ENCODE data around the gene DVL2. TPM values are rescaled to one million over a fixed set of nuclear protein-coding genes. Genes with fewer than 3 reads are reported as not detected.

Gene DVL2
- total and polyA plus RNA-seq, 12 donors = 11.8 to 87.2 (median 44.4) TPM

DNA sequence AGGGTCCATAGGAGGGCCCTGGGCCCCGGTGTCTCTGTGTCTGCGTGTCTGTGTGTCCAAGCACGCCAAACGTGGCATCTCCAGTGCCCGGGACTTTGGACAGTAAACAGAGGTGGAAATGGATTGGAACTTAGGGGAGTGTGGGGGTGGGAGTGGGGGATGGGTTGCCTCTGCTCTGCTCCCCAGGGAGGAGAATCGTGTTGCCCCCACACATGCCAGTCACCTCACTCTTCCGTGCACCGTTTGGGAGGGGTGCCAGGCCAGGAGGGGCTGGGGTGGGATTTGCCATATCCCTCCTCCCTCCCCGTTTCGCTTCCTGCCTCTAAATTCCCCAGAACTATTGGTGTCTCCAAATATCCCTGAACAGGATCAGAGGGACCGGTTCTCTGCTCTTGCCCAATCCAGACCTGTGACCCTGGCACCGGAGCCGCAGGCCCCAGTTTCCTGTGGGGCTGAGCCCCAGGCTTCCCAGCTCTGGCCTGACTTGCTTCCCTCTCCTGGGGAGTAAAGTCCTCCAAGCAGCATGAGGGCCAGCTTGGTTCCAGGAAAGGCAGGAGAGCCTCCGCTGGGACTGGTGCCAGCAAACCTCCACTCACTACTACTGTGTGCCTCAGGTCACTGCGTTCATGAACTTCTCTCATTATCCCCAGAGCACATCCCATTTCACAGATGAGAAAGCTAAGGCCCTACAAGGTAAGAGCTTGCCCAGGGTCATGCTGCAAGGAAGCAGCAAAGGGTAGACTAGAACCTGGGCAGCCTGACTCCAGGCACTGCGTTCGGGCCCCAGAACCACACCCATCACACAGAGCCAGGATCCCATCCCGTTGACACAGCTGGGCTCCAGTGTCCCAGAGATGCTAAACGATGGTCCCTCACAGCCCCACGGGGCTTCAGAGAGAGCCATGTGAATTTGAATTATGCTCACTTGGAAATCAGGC, 54.7 kb downstream of the DVL2 start, which contains the start of gene ASGR1:
ASGR1 (minus strand) TSS at position 54 of the 938 bp plus-strand sequence. CDS start 807 bp downstream, outside the sequence.
- peaks cover 10% of the 10 kb centered on the region for H3K27me3 ChIP-seq
- H3K4me3 ChIP-seq = no peak within 1 kb of the TSS
- TF ChIP-seq, protein P1, sequence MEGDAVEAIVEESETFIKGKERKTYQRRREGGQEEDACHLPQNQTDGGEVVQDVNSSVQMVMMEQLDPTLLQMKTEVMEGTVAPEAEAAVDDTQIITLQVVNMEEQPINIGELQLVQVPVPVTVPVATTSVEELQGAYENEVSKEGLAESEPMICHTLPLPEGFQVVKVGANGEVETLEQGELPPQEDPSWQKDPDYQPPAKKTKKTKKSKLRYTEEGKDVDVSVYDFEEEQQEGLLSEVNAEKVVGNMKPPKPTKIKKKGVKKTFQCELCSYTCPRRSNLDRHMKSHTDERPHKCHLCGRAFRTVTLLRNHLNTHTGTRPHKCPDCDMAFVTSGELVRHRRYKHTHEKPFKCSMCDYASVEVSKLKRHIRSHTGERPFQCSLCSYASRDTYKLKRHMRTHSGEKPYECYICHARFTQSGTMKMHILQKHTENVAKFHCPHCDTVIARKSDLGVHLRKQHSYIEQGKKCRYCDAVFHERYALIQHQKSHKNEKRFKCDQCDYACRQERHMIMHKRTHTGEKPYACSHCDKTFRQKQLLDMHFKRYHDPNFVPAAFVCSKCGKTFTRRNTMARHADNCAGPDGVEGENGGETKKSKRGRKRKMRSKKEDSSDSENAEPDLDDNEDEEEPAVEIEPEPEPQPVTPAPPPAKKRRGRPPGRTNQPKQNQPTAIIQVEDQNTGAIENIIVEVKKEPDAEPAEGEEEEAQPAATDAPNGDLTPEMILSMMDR (IDR thresholded peaks at IDR 0.05) = no peak
- TF ChIP-seq POLR2A (IDR thresholded peaks at IDR 0.05) = no peak
- H3K36me3 ChIP-seq (replicated peaks in 1 of 2) = no peaks in the 10 kb centered on the region
- no peaks in the 10 kb centered on the region for H3K9me3 ChIP-seq (replicated peaks in 1 of 3)
- 58 to 65% (median 63%) methylated on average over 16 to 20 of the region's 20 CpGs for WGBS, 4 donors
- H3K27ac ChIP-seq = no peak within 1 kb of the TSS
- intact Hi-C loops (cut with DNase I) = no loop called here
- peaks cover 6 to 22% of the 10 kb centered on the region in 2 donors for H3K4me1 ChIP-seq (replicated peaks in 1 of 2)
- DNase-seq = no peak

DNA sequence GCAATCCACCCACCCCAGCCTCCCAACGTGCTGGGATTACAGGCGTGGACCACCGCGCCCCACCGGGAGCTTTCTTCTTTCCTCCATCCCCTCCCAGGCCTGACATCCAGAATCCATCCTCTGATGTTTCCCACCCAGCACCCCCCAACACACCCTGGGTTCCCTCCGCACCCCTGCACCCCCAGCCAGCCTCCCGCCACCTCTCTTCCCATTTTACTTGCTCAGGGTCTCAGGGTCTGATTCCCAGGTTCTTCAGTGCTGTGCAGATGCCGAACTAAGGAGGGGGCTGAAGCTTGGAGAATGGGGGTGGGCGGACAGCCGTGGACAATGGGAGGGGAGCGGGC, 55.4 kb downstream of the DVL2 start:
- peaks cover 10% of the 10 kb centered on the region for H3K27me3 ChIP-seq
- 79 to 88% (median 81%) methylated on average over 5 to 11 of the region's 11 CpGs for WGBS, 4 donors
- H3K9me3 ChIP-seq (replicated peaks in 1 of 3) = no peaks in the 10 kb centered on the region
- no peak for DNase-seq
- H3K4me3 ChIP-seq = no peak overlapping the region
- H3K4me1 ChIP-seq (replicated peaks in 1 of 2) = peaks cover 6 to 19% of the 10 kb centered on the region in 2 donors
- no peaks in the 10 kb centered on the region for H3K36me3 ChIP-seq (replicated peaks in 1 of 2)
- TF ChIP-seq, protein P1 (IDR thresholded peaks at IDR 0.05) = no peak
- no peak overlapping the region for H3K27ac ChIP-seq
- intact Hi-C loops (cut with DNase I) = no loop called here

DNA sequence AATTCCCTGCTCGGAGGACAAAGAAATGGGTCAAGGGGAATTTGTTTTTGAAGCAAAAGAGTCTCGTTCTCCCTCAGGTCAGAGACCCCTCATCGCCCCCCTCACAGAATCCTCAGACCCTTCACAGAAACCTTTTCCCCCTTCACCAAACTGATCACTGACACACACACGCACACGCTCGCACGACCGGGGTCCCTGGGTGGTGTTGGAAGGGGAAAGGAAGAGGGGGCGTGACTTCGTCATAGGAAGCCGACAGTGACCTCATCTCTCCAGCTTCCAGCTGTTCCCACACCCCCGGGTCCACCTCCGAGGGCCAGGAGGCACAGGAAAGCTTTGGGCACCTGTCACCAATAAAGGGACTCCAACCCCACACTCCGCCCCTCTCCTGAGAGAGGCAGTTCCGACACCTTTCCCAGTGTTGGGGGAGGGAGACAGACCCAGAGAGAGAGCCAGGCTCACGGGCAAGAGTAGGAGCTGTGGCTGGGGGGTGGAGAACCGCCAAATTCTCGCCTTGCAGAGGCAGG, 56.3 kb downstream of the DVL2 start:
- intact Hi-C loops (cut with DNase I) = no loop called here
- no peaks in the 10 kb centered on the region for H3K9me3 ChIP-seq (replicated peaks in 1 of 3)
- peaks cover 6 to 14% of the 10 kb centered on the region in 2 donors for H3K4me1 ChIP-seq (replicated peaks in 1 of 2)
- TF ChIP-seq, protein P1 (IDR thresholded peaks at IDR 0.05) = no peak
- no peak for TF ChIP-seq POLR2A (IDR thresholded peaks at IDR 0.05)
- no peak overlapping the region for H3K27ac ChIP-seq
- peaks cover 10% of the 10 kb centered on the region for H3K27me3 ChIP-seq
- no peak for DNase-seq
- H3K4me3 ChIP-seq = peak overlapping the region in 1 of 4 donors; percentile 53
- WGBS, 4 donors = 4 to 7% (median 6%) methylated on average over 11 to 18 of the region's 18 CpGs
- no peaks in the 10 kb centered on the region for H3K36me3 ChIP-seq (replicated peaks in 1 of 2)

DNA sequence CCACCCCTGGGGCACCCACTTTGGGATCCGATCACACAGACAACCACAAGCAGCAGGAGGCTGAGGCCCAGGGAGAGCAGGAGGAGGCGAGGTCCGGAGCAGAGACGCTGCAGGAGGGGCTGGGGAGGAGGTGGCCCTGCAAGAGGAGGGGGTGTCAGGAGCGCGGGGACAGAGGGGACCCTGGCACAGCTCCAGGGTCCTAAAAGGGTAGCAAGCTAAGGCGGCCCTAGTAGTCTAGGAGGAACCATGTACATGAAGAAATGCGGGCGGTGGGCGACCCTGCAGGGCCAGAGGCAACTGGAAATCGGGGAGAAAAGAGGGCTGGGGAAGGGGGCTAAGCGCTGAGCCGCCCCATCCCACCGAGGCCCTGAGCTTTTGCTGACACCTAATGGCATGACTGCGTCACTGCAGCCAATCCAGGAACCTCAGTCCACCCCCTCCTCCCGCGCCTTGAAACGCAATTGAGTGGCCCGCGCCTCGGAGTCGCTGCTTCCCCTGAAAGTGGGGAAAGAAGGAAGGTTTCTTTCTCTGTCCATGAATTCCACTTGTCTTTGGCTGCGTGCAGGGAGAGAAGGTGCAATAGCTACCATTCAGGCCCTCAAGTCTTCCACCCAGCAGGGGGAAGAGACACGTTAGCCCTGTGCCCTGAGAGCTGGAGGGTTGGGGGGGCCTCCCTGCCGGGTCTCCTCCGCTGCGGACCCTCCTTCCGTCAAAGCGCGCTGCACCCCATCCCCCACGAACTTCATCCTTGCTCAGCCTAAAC, 56.9 kb downstream of the DVL2 start:
- H3K27me3 ChIP-seq = peaks cover 10% of the 10 kb centered on the region
- intact Hi-C loops (cut with DNase I) = no loop called here
- TF ChIP-seq, protein P1 (IDR thresholded peaks at IDR 0.05) = peak; percentile 49 to 81 (median 69)
- no peak for TF ChIP-seq POLR2A (IDR thresholded peaks at IDR 0.05)
- H3K4me3 ChIP-seq = peak overlapping the region in 1 of 4 donors; percentile 53
- no peaks in the 10 kb centered on the region for H3K9me3 ChIP-seq (replicated peaks in 1 of 3)
- H3K27ac ChIP-seq = no peak overlapping the region
- no peaks in the 10 kb centered on the region for H3K36me3 ChIP-seq (replicated peaks in 1 of 2)
- peak; percentile 57 to 83 (median 75) for DNase-seq
- H3K4me1 ChIP-seq (replicated peaks in 1 of 2) = peaks cover 6 to 14% of the 10 kb centered on the region in 2 donors
- 2 to 3% (median 2%) methylated on average over 15 to 31 of the region's 31 CpGs for WGBS, 4 donors
